HG03469 (cell line): Measurements from ENCODE around the gene BBS9.

Experiments
- ATAC-seq: cut with Tn5 transposase; IDR thresholded peaks from one replicate; pipeline ENCODE4 v1.9.1; 2021; ENCODE audit warnings: mild to moderate bottlenecking, moderate library complexity, moderate number of reproducible peaks; ENCODE audit not compliant: unreplicated experiment

Gene BBS9

DNA sequence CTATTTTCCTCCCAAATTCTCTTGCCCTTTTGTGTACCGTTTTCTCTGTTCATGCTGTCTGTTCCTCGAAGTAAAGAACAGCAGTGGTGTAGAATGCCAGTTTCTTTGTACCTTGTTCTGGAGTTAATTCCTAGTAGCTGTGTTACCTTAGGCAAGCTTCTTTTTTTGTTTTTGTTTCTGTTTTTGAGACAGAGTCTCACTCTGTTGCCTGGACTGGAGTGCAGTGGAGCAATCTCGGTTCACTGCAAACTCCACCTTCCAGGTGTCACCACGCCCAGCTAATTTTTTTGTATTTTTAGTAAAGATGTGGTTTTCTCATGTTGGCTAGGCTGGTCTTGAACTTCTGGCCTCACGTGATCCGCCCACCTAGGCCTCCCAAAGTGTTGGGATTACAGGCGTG is 221.2 kb downstream of the BBS9 start:
- no peak for ATAC-seq

DNA sequence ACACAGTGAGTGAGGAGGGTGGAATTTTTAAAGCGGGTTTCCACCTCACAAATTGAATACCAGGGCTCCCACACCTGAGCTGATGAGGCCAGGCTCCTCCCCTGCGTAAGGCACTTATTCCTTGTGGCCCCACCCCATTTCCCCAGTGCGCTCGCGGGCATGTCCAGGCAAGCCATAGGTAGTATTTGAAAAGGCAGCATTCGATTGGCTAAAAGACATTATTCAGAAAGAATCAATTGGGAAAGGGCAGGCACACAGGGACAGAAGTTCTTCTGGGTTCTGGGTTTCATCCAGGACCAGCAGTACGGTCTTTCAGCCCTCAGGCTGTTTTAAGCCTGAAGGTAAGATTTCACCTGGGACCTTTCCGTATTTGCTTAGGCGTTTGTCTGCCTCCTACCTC is 222.3 kb downstream of the BBS9 start:
- ATAC-seq, result no peak

- no peak for ATAC-seq
Observed at GRCh38 chr7:33354201-33354600, 224.8 kb downstream of the BBS9 start.

GRCh38 chr7:33355386-33355785 is 226.0 kb downstream of the BBS9 start:
- no peak for ATAC-seq

- ATAC-seq, result no peak
Observed at GRCh38 chr7:33356336-33356735, 227.0 kb downstream of the BBS9 start.

GRCh38 chr7:33357846-33358245 is 228.5 kb downstream of the BBS9 start:
- no peak for ATAC-seq

DNA sequence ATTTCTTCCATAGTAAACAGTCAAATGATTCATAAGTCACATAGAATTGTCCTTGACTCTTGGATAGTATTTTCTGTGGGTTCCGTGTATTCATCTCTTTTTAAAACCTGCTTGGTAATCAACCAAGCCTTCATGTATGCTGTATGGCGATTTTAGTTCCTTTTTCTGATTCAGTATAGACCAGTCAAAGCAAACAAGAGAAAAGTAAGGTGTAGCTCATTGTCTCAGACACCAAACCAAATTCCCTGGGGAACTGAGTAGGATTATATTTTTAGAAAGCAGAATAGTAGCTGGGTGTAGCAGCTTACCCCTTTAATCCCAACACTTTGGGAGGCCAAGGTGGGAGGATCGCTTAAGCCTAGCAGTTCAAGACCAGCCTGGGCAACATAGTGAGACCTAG is 240.5 kb downstream of the BBS9 start:
- no peak for ATAC-seq

DNA sequence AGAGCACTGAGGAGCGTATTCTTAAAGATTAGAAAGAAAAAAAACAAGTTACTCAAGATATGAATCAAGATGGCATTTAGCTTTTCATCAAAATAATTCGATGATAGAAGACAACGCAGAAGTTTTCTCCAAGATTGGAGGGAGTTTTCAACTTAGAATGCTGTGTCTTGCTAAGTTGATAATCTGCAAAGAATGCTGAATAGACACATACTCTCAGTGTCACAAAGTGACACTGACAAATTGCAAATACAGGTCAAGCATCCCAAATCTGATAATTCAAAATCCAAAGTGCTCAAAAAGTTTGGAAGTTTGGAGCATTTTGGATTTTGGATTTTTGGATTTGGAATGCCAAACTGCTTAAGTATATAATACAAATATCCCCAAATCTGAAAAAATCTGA is 243.8 kb downstream of the BBS9 start:
- no peak for ATAC-seq

DNA sequence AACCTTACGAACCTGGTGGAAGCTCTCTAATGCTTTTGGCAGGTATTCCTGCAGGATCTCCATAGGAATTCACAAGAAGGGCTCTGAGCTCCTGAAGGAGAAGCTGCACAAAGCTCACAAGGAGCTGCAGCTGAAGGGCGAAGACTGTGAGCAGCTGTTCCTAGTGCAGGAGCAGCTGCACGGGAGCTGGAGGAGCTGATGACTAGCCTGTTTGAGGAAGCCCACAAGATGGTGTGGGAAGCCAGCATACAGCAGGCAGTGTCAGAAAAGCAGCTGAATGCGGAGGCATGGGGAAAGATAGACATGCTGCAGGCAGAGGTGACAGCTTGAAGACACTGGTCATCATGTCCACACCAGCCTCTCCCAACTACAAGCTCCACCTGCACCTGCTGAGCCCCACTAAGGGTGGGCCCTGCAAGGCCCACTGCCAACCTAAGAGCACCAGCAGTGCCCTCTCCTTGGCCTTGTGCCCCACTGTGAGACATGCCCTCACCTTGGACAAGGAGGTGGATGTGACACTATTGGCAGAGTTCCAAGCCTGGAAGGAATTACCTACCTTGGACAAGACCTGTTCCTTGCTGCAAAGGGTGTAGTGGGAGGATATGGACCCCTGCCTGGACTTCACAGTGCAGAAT is 250.6 kb downstream of the BBS9 start:
- ATAC-seq, result no peak

DNA sequence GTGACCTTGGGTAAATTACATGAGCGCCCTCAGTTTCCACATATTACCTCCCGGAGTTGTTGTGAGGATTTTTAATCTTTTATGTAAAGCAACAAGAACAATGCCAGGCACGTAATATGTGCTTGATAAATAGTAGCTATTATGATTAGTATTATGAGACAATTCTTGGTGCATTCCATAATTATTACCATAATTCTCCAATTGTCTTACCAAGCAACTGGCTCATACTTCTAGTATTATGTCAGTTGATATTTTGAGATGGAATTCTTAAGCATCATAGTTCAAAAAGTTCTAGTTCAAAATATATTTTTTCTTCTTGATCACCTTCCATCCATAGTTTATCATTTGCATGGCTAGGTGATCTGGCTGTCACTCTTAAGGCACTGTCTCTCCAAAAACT is 259.0 kb downstream of the BBS9 start:
- ATAC-seq, result no peak

DNA sequence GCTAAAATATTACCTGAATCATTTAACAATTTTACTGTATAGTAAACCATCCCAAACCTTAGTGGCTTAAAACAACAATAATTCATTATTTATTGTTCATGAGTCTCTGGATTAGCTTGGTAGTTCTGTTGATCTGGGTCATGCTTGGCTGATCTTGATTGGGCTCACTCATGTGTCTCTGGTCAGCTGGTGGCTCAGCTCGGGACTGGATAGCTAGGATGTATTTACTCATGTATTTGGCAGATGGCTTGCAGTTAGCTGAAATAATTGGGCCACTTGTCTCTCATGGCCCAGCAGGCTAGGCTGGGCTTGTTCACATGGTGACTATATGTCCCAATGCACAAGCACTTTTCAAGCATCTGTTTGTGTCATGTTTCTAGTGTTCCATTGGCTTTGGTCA is 262.8 kb downstream of the BBS9 start:
- no peak for ATAC-seq

GRCh38 chr7:33393770-33394169 is 264.4 kb downstream of the BBS9 start:
- ATAC-seq, result no peak

DNA sequence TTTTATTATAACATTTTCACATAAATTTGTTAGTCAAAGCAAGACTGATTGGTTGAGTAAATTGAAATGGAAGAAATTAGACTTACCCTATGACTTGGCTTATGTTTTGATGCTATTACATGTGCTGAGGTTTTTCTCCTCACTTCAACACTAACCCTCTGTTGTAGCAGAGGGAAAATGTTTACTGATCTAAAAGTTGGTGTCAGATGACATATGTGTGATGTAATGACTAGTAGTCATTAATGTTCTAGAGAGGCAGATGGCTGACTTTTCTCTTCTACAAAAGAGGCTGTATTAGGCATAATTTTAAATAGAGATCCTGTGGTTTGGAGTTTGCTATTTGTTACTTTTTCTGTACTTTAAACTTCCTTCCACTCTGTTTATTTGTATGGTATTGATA is 266.0 kb downstream of the BBS9 start:
- ATAC-seq, result no peak

DNA sequence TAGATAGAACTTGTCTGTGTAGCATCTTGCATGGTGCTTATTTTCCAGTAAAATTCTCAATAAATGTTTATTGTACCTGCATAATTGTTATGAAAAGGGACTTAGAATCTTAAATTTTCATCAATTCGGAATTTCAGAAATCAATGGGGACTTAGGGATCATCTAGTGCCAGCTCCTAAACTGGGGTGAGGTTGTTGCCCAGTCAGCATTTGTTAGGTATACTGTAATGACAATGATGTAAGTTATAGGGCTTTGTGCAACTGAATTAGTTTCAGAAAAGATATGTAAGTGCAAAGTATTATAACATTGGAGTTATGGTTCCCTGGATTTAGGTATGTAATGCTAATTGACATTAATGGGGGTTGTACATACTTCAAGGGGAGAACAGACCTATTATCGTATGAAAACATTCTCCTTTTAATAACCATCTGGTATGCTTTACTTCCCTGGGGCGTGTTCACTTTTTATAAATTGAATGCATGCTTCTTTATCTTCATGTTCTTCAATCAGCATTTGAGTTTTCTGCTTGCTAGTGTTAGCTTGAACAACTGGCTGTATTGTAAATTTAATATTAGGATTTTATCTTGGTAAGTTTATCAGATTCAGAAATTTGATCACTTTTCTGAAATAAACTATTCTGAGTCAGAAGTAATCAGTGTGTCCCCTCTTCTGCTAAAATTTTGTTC is 270.3 kb downstream of the BBS9 start:
- ATAC-seq, result no peak

GRCh38 chr7:33400214-33400538 is 270.8 kb downstream of the BBS9 start:
- no peak for ATAC-seq

DNA sequence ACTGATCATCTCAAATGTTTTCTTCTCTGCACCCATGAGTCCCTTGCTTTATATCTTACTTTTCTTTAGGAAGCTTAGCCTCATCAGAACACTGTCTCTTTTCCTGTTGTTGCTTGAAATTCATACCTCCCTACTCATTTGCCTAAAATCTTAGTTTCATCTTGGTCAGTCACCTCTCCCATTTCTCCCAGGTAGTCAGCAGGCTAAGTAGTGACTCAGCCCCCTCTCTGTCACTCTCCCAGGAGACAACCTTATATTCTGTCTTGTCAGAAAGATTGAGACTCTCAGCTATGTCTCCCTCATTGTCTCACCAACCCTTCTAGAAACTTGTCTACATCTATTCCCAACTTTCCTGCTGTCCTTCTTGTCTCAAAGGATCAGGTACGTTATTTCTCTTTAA is 280.9 kb downstream of the BBS9 start:
- ATAC-seq, result no peak

DNA sequence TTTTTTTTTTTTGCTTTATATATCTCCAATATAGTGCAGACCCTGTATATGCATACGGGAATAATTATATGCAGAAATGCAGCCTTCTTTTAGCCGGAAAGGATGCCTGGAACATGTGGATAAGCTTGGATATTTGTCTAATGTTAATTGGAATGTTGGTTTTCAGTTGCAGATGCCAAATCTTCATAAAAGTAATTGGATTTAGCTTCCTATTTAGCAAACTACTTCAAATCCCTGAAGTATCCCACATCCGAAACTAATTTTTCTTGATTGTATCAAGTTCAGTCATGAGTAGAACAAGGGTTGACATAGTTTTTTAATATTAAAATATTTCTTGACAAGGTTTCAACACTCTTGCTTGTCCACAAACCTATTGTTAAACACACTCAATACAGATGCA is 281.7 kb downstream of the BBS9 start:
- ATAC-seq, result no peak

DNA sequence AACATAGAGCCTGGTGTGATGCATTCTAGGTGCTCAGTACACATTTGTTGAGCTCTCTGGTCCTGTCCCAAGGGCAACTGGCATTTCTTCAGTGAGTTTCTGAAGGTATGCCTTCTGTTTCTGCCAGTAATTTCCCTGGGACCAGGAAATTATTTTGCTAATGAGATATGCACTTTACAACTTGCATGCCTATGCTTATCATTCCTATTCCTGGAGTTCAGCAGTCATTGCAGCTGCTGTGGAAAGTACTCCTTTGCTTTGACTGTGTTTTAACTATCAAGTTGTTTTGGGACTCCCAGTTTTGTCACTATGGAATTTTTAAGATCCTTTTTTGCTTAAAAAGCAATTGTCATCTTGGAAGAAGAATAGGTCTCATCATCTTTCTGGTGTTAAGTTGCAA is 283.0 kb downstream of the BBS9 start:
- ATAC-seq, result no peak

DNA sequence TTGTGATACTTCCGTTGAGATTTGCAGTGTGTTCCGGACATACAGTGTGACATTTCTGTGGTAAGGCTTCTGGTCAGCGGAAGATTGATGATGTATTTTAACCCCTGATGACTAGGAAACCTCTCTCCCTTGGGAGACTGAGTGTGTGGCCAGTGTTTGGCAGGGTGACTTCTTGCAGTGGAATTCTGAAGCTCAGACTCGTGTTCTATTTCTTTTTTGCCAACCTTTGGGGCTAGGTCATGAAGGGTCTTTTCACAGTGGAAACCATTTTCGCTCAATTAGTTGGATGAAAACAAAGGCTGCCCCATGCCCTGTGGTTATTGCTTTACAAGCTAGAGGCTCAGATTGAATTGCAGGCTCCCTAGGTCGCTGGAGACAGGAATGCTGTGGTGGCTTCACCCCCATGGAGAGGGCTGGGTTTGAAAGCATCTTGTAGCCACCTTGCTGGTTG is 288.9 kb downstream of the BBS9 start:
- ATAC-seq, result no peak

GRCh38 chr7:33420311-33420940 is 291.1 kb downstream of the BBS9 start:
- ATAC-seq, result no peak

DNA sequence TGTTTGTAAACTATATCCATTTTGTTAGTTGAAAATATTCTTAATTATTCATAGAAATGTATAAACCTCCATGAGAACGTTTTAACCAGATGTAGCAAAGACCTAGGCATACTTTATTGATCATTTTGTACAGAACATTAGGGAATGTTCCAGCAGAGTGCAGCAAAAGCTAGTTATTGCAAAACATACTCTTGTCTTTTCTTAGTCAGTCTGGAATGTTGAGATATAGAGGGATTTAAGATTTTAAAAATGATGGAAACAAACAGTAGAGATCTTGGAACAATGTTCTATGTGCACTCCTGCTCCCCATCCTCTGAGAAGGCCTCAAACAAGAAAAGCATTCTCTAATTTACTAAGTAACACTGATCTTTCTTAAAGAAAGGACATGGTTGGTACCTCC is 292.1 kb downstream of the BBS9 start:
- ATAC-seq, result no peak

GRCh38 chr7:33422141-33422540 is 292.8 kb downstream of the BBS9 start:
- ATAC-seq, result no peak
